Measurements from ENCODE around the gene RAB3IL1. TPM values are rescaled to one million over a fixed set of nuclear protein-coding genes. Genes with fewer than 3 reads are reported as not detected.

The RAB3IL1 gene
- total RNA-seq, 1 experiment from 2014 or later, result 2.3 TPM

DNA sequence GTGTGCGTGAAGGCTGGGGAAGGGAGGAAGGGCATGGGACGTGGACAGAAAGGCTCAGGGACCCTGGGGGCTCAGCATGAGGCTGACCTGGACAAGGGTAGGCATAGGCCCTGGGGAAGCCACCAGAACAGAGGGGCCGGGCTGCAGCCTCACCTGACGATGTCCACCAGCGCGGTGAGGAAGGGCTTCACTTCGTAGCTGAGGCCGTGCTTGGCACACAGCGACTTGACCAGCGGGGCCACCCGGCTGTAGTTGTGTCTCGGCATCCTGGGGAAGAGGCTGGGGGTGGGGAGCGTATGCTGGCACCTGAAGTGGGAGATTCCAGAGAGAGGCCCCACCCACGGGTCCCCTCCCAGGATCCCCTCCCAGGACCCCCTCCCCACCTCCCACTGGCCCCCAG, 41.7 kb downstream of the RAB3IL1 start:
- BruUV-seq (replicated peaks), result no TSS peak
- Mint-ChIP-seq H3K9me3 (ENCODE audit: unreplicated experiment) (no peaks in the 10 kb centered on the region), H3K36me3 (ENCODE audit: insufficient read depth, unreplicated experiment) (peaks cover 6% of the 10 kb centered on the region), H3K4me3 (ENCODE audit: unreplicated experiment) (no peak overlapping the region), H3K27ac (ENCODE audit: low read depth, unreplicated experiment) (no peak overlapping the region), H3K4me1 (ENCODE audit: insufficient read depth, unreplicated experiment) (peaks cover 17% of the 10 kb centered on the region), H3K27me3 (ENCODE audit: insufficient read depth, unreplicated experiment) (no peaks in the 10 kb centered on the region)
- intact Hi-C loops (cut with micrococcal nuclease), result no loop called here
- no peak for DNase-seq (ENCODE audit: unreplicated experiment)
- ChIA-PET POLR2A (interaction anchor here (0.7 to 0.9 kb wide), 2 partner anchors 9 to 10 kb away, joined by 3 read pairs; no protein-coding TSS in a partner anchor), CTCF (interaction anchor here (1.1 to 3.3 kb wide), 2 partner anchors 23 to 232 kb away, joined by 3 to 12 read pairs; no protein-coding TSS in a partner anchor)
- no peak for TF ChIP-seq CTCF (IDR thresholded peaks at IDR 0.05; ENCODE audit: unreplicated experiment)

- H3K27me3 Mint-ChIP-seq (ENCODE audit: insufficient read depth, unreplicated experiment), result no peaks in the 10 kb centered on the region
- peaks cover 6% of the 10 kb centered on the region for H3K36me3 Mint-ChIP-seq (ENCODE audit: insufficient read depth, unreplicated experiment)
- ChIA-PET CTCF (interaction anchor here (0.6 to 3.3 kb wide), 5 partner anchors 10 to 73 kb away, joined by 3 to 12 read pairs (median 3); no protein-coding TSS in a partner anchor), POLR2A (interaction anchor here (0.6 to 1.4 kb wide), 3 partner anchors 9 to 77 kb away, joined by 3 read pairs; no protein-coding TSS in a partner anchor)
- peaks cover 18% of the 10 kb centered on the region for H3K4me1 Mint-ChIP-seq (ENCODE audit: insufficient read depth, unreplicated experiment)
- no TSS peak for BruUV-seq (replicated peaks)
- no peak overlapping the region for H3K27ac Mint-ChIP-seq (ENCODE audit: low read depth, unreplicated experiment)
- no peaks in the 10 kb centered on the region for H3K9me3 Mint-ChIP-seq (ENCODE audit: unreplicated experiment)
- H3K4me3 Mint-ChIP-seq (ENCODE audit: unreplicated experiment), result no peak overlapping the region
- intact Hi-C loops (cut with micrococcal nuclease), result no loop called here
- no peak for DNase-seq (ENCODE audit: unreplicated experiment)
- TF ChIP-seq CTCF (IDR thresholded peaks at IDR 0.05; ENCODE audit: unreplicated experiment), result no peak
Observed at GRCh38 chr11:61874853-61875252, 42.5 kb downstream of the RAB3IL1 start.

DNA sequence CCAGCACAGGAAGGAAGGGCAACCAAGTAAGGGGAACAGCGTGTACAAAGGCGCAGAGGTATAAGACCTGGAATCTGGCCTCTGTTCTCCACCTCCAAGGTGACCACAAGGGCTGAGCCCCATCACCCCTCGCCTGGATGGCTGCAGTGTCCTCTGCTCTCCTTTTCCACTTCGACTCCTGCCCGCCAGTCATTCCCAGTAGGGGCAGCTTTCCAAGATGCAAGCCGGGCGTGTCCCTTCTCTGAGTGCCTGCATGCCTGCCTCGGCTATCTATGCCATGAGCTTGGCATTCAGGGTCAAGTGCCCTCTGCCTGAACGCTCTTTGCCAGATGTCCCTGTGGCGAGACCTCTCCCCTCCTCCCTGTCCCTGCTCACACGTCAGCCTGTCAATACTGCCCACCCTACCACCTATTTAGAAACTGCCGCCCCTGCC, 43.0 kb downstream of the RAB3IL1 start:
- TF ChIP-seq CTCF (IDR thresholded peaks at IDR 0.05; ENCODE audit: unreplicated experiment), result no peak
- H3K4me1 Mint-ChIP-seq (ENCODE audit: insufficient read depth, unreplicated experiment), result peaks cover 18% of the 10 kb centered on the region
- BruUV-seq (replicated peaks), result no TSS peak
- H3K27ac Mint-ChIP-seq (ENCODE audit: low read depth, unreplicated experiment), result no peak overlapping the region
- ChIA-PET POLR2A (interaction anchor here (1.4 kb wide), 1 partner anchor 77 kb away, joined by 3 read pairs; no protein-coding TSS in a partner anchor), CTCF (interaction anchor here (0.6 to 3.3 kb wide), 4 partner anchors 14 to 73 kb away, joined by 3 to 12 read pairs (median 3); no protein-coding TSS in a partner anchor)
- no peak overlapping the region for H3K4me3 Mint-ChIP-seq (ENCODE audit: unreplicated experiment)
- intact Hi-C loops (cut with micrococcal nuclease), result no loop called here
- no peak for DNase-seq (ENCODE audit: unreplicated experiment)
- peaks cover 6% of the 10 kb centered on the region for H3K36me3 Mint-ChIP-seq (ENCODE audit: insufficient read depth, unreplicated experiment)
- no peaks in the 10 kb centered on the region for H3K27me3 Mint-ChIP-seq (ENCODE audit: insufficient read depth, unreplicated experiment)
- H3K9me3 Mint-ChIP-seq (ENCODE audit: unreplicated experiment), result no peaks in the 10 kb centered on the region

- ChIA-PET CTCF (interaction anchor here (0.5 to 4.4 kb wide), 5 partner anchors 9 to 1966 kb away, joined by 3 to 32 read pairs (median 4); no protein-coding TSS in a partner anchor), POLR2A (interaction anchor here (1.4 kb wide), 1 partner anchor 76 kb away, joined by 3 read pairs; no protein-coding TSS in a partner anchor)
- no peak for DNase-seq (ENCODE audit: unreplicated experiment)
- no TSS peak for BruUV-seq (replicated peaks)
- H3K27ac Mint-ChIP-seq (ENCODE audit: low read depth, unreplicated experiment), result no peak overlapping the region
- peaks cover 6% of the 10 kb centered on the region for H3K36me3 Mint-ChIP-seq (ENCODE audit: insufficient read depth, unreplicated experiment)
- no peak overlapping the region for H3K4me3 Mint-ChIP-seq (ENCODE audit: unreplicated experiment)
- H3K9me3 Mint-ChIP-seq (ENCODE audit: unreplicated experiment), result no peaks in the 10 kb centered on the region
- no peaks in the 10 kb centered on the region for H3K27me3 Mint-ChIP-seq (ENCODE audit: insufficient read depth, unreplicated experiment)
- intact Hi-C loops (cut with micrococcal nuclease), result no loop called here
- peaks cover 18% of the 10 kb centered on the region for H3K4me1 Mint-ChIP-seq (ENCODE audit: insufficient read depth, unreplicated experiment)
- TF ChIP-seq CTCF (IDR thresholded peaks at IDR 0.05; ENCODE audit: unreplicated experiment), result no peak
Observed at GRCh38 chr11:61873588-61874376, 43.6 kb downstream of the RAB3IL1 start.

Measured in MCF 10A (cell line).